ENCODE data around the gene PPP2R5A.
A peak's percentile ranks its signal among the peaks of the same experiment; 100 is the strongest.

PPP2R5A gene

DNA sequence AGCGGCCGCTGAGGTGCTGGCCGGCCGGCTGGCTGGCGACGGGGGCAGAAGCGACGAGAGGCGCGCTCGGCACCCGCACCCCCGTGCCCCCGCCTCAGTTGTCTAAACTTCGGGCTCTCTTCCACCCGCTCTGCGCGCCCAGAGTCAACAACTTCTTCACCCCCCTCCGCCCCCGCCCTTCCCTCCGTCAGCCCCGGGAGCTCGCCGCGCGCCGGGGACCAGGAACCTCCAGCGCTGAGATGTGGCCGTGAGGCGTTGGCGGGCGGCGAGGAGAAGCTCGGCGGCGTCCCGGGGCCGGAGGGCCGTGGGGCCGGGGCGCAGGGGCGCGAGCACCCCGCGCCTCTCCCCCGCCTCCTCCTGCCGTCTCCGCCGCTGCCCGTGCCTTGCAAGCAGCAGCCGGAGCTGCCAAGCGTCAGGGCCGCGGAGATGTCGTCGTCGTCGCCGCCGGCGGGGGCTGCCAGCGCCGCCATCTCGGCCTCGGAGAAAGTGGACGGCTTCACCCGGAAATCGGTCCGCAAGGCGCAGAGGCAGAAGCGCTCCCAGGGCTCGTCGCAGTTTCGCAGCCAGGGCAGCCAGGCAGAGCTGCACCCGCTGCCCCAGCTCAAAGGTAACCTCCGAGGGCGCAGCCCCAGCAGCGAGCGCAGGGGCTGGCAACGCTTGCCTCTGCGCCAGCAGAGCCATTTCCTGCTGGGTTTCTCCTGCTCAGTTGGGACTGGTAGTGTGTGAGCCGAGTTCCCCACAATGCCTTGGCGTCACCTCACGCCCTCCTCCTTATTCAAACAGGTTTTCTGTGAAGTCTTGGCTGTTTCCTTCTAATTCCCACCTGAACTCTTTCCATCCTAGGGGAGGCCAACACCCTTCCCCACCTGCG lies 710 bp downstream of the PPP2R5A start (continued):
- no peak for TF ChIP-seq TRIM28 (IDR thresholded peaks at IDR 0.05; ENCODE audit: borderline replicate concordance, low read length)
- TF ChIP-seq, protein P1, sequence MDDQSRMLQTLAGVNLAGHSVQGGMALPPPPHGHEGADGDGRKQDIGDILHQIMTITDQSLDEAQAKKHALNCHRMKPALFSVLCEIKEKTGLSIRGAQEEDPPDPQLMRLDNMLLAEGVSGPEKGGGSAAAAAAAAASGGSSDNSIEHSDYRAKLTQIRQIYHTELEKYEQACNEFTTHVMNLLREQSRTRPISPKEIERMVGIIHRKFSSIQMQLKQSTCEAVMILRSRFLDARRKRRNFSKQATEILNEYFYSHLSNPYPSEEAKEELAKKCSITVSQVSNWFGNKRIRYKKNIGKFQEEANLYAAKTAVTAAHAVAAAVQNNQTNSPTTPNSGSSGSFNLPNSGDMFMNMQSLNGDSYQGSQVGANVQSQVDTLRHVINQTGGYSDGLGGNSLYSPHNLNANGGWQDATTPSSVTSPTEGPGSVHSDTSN (CRISPR knock-in tag; IDR thresholded peaks at IDR 0.05): 0 out of 2 replicates have a peak, but pooled peaks have one; percentile 67
- TF ChIP-seq ZNF555 (tag by site-specific recombination; conservative IDR thresholded peaks at IDR 0.05): no peak
- TF ChIP-seq ZBTB20 (tag by site-specific recombination; IDR thresholded peaks at IDR 0.05): peak; percentile 71
- TF ChIP-seq ZNF558 (tag by site-specific recombination; IDR thresholded peaks at IDR 0.05): no peak
- peak; percentile 63 for TF ChIP-seq ZIC2 (tag by site-specific recombination; IDR thresholded peaks at IDR 0.05)
- TF ChIP-seq, protein P2, sequence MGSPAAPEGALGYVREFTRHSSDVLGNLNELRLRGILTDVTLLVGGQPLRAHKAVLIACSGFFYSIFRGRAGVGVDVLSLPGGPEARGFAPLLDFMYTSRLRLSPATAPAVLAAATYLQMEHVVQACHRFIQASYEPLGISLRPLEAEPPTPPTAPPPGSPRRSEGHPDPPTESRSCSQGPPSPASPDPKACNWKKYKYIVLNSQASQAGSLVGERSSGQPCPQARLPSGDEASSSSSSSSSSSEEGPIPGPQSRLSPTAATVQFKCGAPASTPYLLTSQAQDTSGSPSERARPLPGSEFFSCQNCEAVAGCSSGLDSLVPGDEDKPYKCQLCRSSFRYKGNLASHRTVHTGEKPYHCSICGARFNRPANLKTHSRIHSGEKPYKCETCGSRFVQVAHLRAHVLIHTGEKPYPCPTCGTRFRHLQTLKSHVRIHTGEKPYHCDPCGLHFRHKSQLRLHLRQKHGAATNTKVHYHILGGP (tag by site-specific recombination; IDR thresholded peaks at IDR 0.05): no peak
- TF ChIP-seq OSR2 (tag by site-specific recombination; IDR thresholded peaks at IDR 0.05): no peak
- TF ChIP-seq ZNF501 (tag by site-specific recombination; IDR thresholded peaks at IDR 0.05): peak; percentile 58; the same call in 1 of the 2 replicates
- no peak for TF ChIP-seq ZNF707 (tag by site-specific recombination; IDR thresholded peaks at IDR 0.05)
- no peak for TF ChIP-seq ZBTB44 (tag by site-specific recombination; IDR thresholded peaks at IDR 0.05)
- no peak for TF ChIP-seq ZNF214 (tag by site-specific recombination; IDR thresholded peaks at IDR 0.05; ENCODE audit: borderline replicate concordance)
- TF ChIP-seq ZNF677 (tag by site-specific recombination; IDR thresholded peaks at IDR 0.05): no peak
- no peak for TF ChIP-seq FEZF1 (tag by site-specific recombination; IDR thresholded peaks at IDR 0.05)
- no peak for TF ChIP-seq ZNF510 (tag by site-specific recombination; IDR thresholded peaks at IDR 0.05; ENCODE audit: insufficient replicate concordance)
- no peak for TF ChIP-seq ZNF174 (tag by site-specific recombination; IDR thresholded peaks at IDR 0.05)
- no peak; the same call in 1 of the 2 replicates for TF ChIP-seq ZNF660 (tag by site-specific recombination; IDR thresholded peaks at IDR 0.05)
- TF ChIP-seq ZNF37A (tag by site-specific recombination; IDR thresholded peaks at IDR 0.05): no peak
- TF ChIP-seq ZBTB7A (tag by site-specific recombination; IDR thresholded peaks at IDR 0.05; ENCODE audit: low read depth): no peak; the same call in 1 of the 2 replicates
- no peak for TF ChIP-seq ZNF548 (tag by site-specific recombination; IDR thresholded peaks at IDR 0.05)
- no peak for TF ChIP-seq ZNF549 (tag by site-specific recombination; IDR thresholded peaks at IDR 0.05)
- no peak for TF ChIP-seq ZSCAN16 (tag by site-specific recombination; IDR thresholded peaks at IDR 0.05)
- TF ChIP-seq ZNF785 (tag by site-specific recombination; IDR thresholded peaks at IDR 0.05): no peak
- peak; percentile 60; the same call in 1 of the 2 replicates for TF ChIP-seq GLIS2 (tag by site-specific recombination; IDR thresholded peaks at IDR 0.05)
- TF ChIP-seq ZNF701 (tag by site-specific recombination; IDR thresholded peaks at IDR 0.05): no peak
- TF ChIP-seq ZNF350 (tag by site-specific recombination; IDR thresholded peaks at IDR 0.05): no peak
- TF ChIP-seq ZNF341 (tag by site-specific recombination; IDR thresholded peaks at IDR 0.05; ENCODE audit: low read depth): 0 out of 2 replicates have a peak, but pooled peaks have one; percentile 32
- peak; percentile 80 for TF ChIP-seq ZBTB8A (tag by site-specific recombination; IDR thresholded peaks at IDR 0.05)
- TF ChIP-seq RBAK (tag by site-specific recombination; IDR thresholded peaks at IDR 0.05): no peak
- TF ChIP-seq ZNF146 (tag by site-specific recombination; IDR thresholded peaks at IDR 0.05): 0 out of 2 replicates have a peak, but pooled peaks have one; percentile 6
- TF ChIP-seq ZNF488 (tag by site-specific recombination; IDR thresholded peaks at IDR 0.05): no peak
- TF ChIP-seq ZBTB48 (tag by site-specific recombination; IDR thresholded peaks at IDR 0.05): peak; percentile 99
- TF ChIP-seq BCL11A (tag by site-specific recombination; IDR thresholded peaks at IDR 0.05; ENCODE audit: low read depth): no peak
- no peak for TF ChIP-seq ZNF561 (tag by site-specific recombination; IDR thresholded peaks at IDR 0.05; ENCODE audit: borderline replicate concordance)
- TF ChIP-seq ZFP41 (tag by site-specific recombination; IDR thresholded peaks at IDR 0.05; ENCODE audit: borderline replicate concordance): no peak
- TF ChIP-seq ZNF292 (tag by site-specific recombination; IDR thresholded peaks at IDR 0.05; ENCODE audit: borderline replicate concordance, low read depth): no peak
- no peak for TF ChIP-seq SP3 (tag by site-specific recombination; IDR thresholded peaks at IDR 0.05)
- no peak for TF ChIP-seq ZNF473 (tag by site-specific recombination; IDR thresholded peaks at IDR 0.05)

Data from HEK293 (cell line).